HepG2 (cell line): ENCODE measurements around the gene PLCB1.

Source experiments
- AHR ChIP-seq: IDR thresholded peaks from 2 replicates; pipeline ENCODE4 v1.6.1; 2018; ENCODE audit warnings: missing genetic modification reagents, missing compliant biosample characterization
- HNRNPH1 ChIP-seq: fragments of 200-400 bp; formaldehyde crosslinking; optimal IDR thresholded peaks from 2 replicates; pipeline ENCODE3; 2017; ENCODE audit warnings: mild to moderate bottlenecking, low read depth, low read length
- MLLT10 ChIP-seq: sonication (generic); formaldehyde crosslinking; IDR thresholded peaks from 2 replicates; pipeline ENCODE4 v1.4.0; 2020; ENCODE audit warnings: missing genetic modification reagents
- NFE2L2 ChIP-seq: fragments of 150-350 bp; IDR thresholded peaks from 2 replicates; pipeline ENCODE4 v1.6.1; 2014; ENCODE audit warnings: low read length
- POLR2A ChIP-seq, 2 experiments: IDR thresholded peaks; 2 replicates each; pipeline ENCODE4 v1.6.1; 2011; ENCODE audit warnings: low read depth in 2 of 2, low read length in 2 of 2, mild to moderate bottlenecking in 1 of 2, moderate library complexity in 1 of 2; ENCODE audit not compliant: insufficient read depth in 1 of 2
- TBX3 ChIP-seq: fragments of 450-650 bp; IDR thresholded peaks from 2 replicates; pipeline ENCODE4 v1.6.1; 2017; ENCODE audit warnings: antibody characterized with exemption, mild to moderate bottlenecking, inconsistent platforms, borderline replicate concordance
- TF ChIP-seq, protein P1 (sequence below): sonication (generic); formaldehyde crosslinking; IDR thresholded peaks from 2 replicates; pipeline ENCODE4 v1.5.0; 2020; ENCODE audit warnings: mild to moderate bottlenecking, missing genetic modification reagents, moderate library complexity
- TF ChIP-seq, protein P2 (sequence below), 2 experiments: fragments of 450-650 bp in 1 of 2; sonication (generic) in 1 of 2; formaldehyde crosslinking in 1 of 2; IDR thresholded peaks; 2 replicates each; pipeline versions ENCODE4 v1.6.1 to v1.8.0; 2016 to 2022; ENCODE audit warnings: antibody characterized with exemption in 1 of 2, mild to moderate bottlenecking in 1 of 2, missing genetic modification reagents in 1 of 2

GRCh38 chr20:8895472-8895871 is 763.4 kb downstream of the PLCB1 start:
- TF ChIP-seq NFE2L2 (no peak), MLLT10 (CRISPR knock-in tag) (no peak), AHR (CRISPR knock-in tag) (no peak), TBX3 (no peak), HNRNPH1 (no peak), POLR2A (IDR thresholded peaks at IDR 0.05; ENCODE audit: insufficient read depth in 1 of 2, low read depth in 2 of 2, low read length in 2 of 2) (no peak)
- TF ChIP-seq, protein P1, sequence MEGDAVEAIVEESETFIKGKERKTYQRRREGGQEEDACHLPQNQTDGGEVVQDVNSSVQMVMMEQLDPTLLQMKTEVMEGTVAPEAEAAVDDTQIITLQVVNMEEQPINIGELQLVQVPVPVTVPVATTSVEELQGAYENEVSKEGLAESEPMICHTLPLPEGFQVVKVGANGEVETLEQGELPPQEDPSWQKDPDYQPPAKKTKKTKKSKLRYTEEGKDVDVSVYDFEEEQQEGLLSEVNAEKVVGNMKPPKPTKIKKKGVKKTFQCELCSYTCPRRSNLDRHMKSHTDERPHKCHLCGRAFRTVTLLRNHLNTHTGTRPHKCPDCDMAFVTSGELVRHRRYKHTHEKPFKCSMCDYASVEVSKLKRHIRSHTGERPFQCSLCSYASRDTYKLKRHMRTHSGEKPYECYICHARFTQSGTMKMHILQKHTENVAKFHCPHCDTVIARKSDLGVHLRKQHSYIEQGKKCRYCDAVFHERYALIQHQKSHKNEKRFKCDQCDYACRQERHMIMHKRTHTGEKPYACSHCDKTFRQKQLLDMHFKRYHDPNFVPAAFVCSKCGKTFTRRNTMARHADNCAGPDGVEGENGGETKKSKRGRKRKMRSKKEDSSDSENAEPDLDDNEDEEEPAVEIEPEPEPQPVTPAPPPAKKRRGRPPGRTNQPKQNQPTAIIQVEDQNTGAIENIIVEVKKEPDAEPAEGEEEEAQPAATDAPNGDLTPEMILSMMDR = no peak
- TF ChIP-seq, protein P2, sequence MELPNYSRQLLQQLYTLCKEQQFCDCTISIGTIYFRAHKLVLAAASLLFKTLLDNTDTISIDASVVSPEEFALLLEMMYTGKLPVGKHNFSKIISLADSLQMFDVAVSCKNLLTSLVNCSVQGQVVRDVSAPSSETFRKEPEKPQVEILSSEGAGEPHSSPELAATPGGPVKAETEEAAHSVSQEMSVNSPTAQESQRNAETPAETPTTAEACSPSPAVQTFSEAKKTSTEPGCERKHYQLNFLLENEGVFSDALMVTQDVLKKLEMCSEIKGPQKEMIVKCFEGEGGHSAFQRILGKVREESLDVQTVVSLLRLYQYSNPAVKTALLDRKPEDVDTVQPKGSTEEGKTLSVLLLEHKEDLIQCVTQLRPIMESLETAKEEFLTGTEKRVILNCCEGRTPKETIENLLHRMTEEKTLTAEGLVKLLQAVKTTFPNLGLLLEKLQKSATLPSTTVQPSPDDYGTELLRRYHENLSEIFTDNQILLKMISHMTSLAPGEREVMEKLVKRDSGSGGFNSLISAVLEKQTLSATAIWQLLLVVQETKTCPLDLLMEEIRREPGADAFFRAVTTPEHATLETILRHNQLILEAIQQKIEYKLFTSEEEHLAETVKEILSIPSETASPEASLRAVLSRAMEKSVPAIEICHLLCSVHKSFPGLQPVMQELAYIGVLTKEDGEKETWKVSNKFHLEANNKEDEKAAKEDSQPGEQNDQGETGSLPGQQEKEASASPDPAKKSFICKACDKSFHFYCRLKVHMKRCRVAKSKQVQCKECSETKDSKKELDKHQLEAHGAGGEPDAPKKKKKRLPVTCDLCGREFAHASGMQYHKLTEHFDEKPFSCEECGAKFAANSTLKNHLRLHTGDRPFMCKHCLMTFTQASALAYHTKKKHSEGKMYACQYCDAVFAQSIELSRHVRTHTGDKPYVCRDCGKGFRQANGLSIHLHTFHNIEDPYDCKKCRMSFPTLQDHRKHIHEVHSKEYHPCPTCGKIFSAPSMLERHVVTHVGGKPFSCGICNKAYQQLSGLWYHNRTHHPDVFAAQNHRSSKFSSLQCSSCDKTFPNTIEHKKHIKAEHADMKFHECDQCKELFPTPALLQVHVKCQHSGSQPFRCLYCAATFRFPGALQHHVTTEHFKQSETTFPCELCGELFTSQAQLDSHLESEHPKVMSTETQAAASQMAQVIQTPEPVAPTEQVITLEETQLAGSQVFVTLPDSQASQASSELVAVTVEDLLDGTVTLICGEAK (IDR thresholded peaks at IDR 0.05) = no peak
- TF ChIP-seq, protein P2 (CRISPR knock-in tag; IDR thresholded peaks at IDR 0.05) = no peak
